Naive thymus-derived CD4-positive, alpha-beta T cell (primary cell): ENCODE results near the gene CAMK4. TPM values are rescaled to one million over a fixed set of nuclear protein-coding genes. Genes with fewer than 3 reads are reported as not detected.
"Not testable (repeated sequence)": the region's sequence is repeated elsewhere in the genome, so short reads cannot be mapped to it uniquely, and the experiment has no call there.

Experiments used
- ATAC-seq: fragments of 150-1000 bp; cut with Tn5 transposase; 2 replicates; pipeline ENCODE4 v1.10.0; 2021; ENCODE audit warnings: mild to moderate bottlenecking, moderate library complexity
- CTCF ChIA-PET: fragments of 350-600 bp; sonication (Branson Sonifier 250); formaldehyde crosslinking; loops from one replicate; lab custom pipeline; 2021; ENCODE audit warnings: antibody characterized with exemption; lab: Charles Lee
- POLR2A ChIA-PET: fragments of 350-600 bp; sonication (Branson Sonifier 250); formaldehyde crosslinking; loops from one replicate; lab custom pipeline; 2021; ENCODE audit warnings: antibody characterized with exemption, inconsistent platforms; lab: Charles Lee
- DNase-seq, 9 donors: peaks; one replicate each; pipeline versions ENCODE4 v3.0.0 to v3.0.0-alpha.2; 2020 to 2022; ENCODE audit warnings: mixed read lengths in 1 of 9
- H3K27ac ChIP-seq: one replicate; pipeline ENCODE4 v1.7.0; 2013; ENCODE audit warnings: mild to moderate bottlenecking, low read depth, low read length, moderate library complexity
- H3K27me3 ChIP-seq, 2 donors: one replicate each; pipeline ENCODE4 v1.7.0; 2013; ENCODE audit warnings: low read length in 2 of 2, mild to moderate bottlenecking in 2 of 2, moderate library complexity in 2 of 2; ENCODE audit not compliant: control insufficient read depth in 2 of 2, insufficient read depth in 2 of 2
- H3K36me3 ChIP-seq, 3 experiments: 1 replicate in 2 of 3; 2 replicates in 1 of 3; pipeline ENCODE4 v1.7.0; 2013; ENCODE audit warnings: low read length in 3 of 3, mild to moderate bottlenecking in 3 of 3, moderate library complexity in 1 of 3; ENCODE audit not compliant: insufficient read depth in 3 of 3, control insufficient read depth in 2 of 3
- H3K4me1 ChIP-seq, 2 donors: one replicate each; pipeline ENCODE4 v1.7.0; 2013; ENCODE audit warnings: low read length in 2 of 2, mild to moderate bottlenecking in 2 of 2, moderate library complexity in 1 of 2; ENCODE audit not compliant: control insufficient read depth in 2 of 2, insufficient read depth in 2 of 2
- H3K4me3 ChIP-seq: 2 replicates; pipeline ENCODE4 v1.7.0; 2013; ENCODE audit warnings: mild to moderate bottlenecking, low read length
- H3K9me3 ChIP-seq, 3 experiments: 1 replicate in 2 of 3; 2 replicates in 1 of 3; pipeline ENCODE4 v1.7.0; 2013; ENCODE audit warnings: low read length in 3 of 3; ENCODE audit not compliant: control insufficient read depth in 2 of 3
- H3K27ac Mint-ChIP-seq, 9 donors: one replicate each; pipeline ENCODE4 v1.8.0; 2020 to 2022; ENCODE audit warnings: mixed read lengths in 9 of 9, mild to moderate bottlenecking in 8 of 9, moderate library complexity in 5 of 9, inconsistent platforms in 2 of 9
- H3K27me3 Mint-ChIP-seq, 5 donors: one replicate each; pipeline ENCODE4 v1.8.0; 2021 to 2022; ENCODE audit warnings: mixed read lengths in 5 of 5, mild to moderate bottlenecking in 1 of 5
- H3K36me3 Mint-ChIP-seq, 5 donors: one replicate each; pipeline ENCODE4 v1.8.0; 2020 to 2022; ENCODE audit warnings: mixed read lengths in 5 of 5, mild to moderate bottlenecking in 3 of 5, inconsistent platforms in 1 of 5
- H3K4me1 Mint-ChIP-seq, 7 donors: one replicate each; pipeline ENCODE4 v1.8.0; 2020 to 2022; ENCODE audit warnings: mixed read lengths in 7 of 7, mild to moderate bottlenecking in 3 of 7, inconsistent platforms in 1 of 7
- H3K4me3 Mint-ChIP-seq, 10 donors: one replicate each; pipeline ENCODE4 v1.8.0; 2020 to 2022; ENCODE audit warnings: mild to moderate bottlenecking in 10 of 10, mixed read lengths in 10 of 10, moderate library complexity in 6 of 10, inconsistent platforms in 2 of 10
- H3K9me3 Mint-ChIP-seq, 11 donors: one replicate each; pipeline ENCODE4 v1.8.0; 2020 to 2022; ENCODE audit warnings: mixed read lengths in 11 of 11, mild to moderate bottlenecking in 4 of 11, inconsistent platforms in 1 of 11, moderate library complexity in 1 of 11
- intact Hi-C, 2 donors: fragments of 100-400 bp; cut with micrococcal nuclease; formaldehyde crosslinking; loops; one replicate each; pipeline ENCODE4 v1.15.1; 2023
- polyA plus RNA-seq, 2 donors: library from polyadenylated mRNA; unstranded; fragments of 300-500 nt; fragmentation: Illumina TruSeq; gene quantifications; one replicate each; pipeline ENCODE4 v1.2.3, GENCODE V29; 2021
- total RNA-seq, 6 experiments: library from RNA in 5 of 6; stranded (reverse) in 5 of 6; gene quantifications; 1 replicate in 5 of 6; 2 replicates in 1 of 6; pipeline ENCODE4 v1.2.3 and lab custom pipeline; 2021 to 2026

Gene CAMK4
- total and polyA plus RNA-seq, 7 experiments from 2014 or later: 118 to 366 (median 200) TPM

DNA sequence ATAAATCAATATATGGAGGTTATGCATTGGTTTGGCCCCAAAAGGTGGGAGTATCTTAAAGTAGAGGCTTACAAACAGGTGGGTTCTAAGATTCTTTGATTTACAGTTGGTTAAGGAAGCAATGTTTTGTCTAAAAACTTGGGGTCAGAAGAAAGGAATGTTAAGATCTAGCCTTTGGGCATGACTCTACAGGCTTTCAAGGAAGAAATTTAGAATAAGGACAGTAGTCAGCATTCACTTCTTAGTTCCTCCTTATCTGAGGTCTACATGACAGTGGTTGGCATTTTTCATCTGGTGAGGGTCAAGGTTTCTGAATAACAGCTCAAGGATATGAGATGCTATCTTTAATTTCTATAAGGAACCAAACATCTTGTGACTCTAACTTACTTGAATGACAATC lies 122.8 kb downstream of the CAMK4 start:
- DNase-seq (no peak), ATAC-seq (no peak)
- ChIA-PET CTCF (no interaction called here), POLR2A (no interaction called here)
- Mint-ChIP-seq H3K27me3 (no peaks in the 10 kb centered on the region), H3K4me3 (no peak overlapping the region), H3K4me1 (peaks cover 3 to 88% (median 61%) of the 10 kb centered on the region in 7 donors), H3K27ac (peak overlapping the region in 5 of 9 donors; percentile 26 to 74 (median 64)), H3K9me3 (no peaks in the 10 kb centered on the region), H3K36me3 (peaks cover 12 to 69% (median 51%) of the 10 kb centered on the region in 5 donors)
- H3K27me3 ChIP-seq: no peaks in the 10 kb centered on the region
- peaks cover 0 to 7% of the 10 kb centered on the region in 2 donors for H3K4me1 ChIP-seq
- intact Hi-C loops: no loop called here
- H3K36me3 ChIP-seq: peaks cover 0 to 44% (median 4%) of the 10 kb centered on the region in 3 experiments
- H3K27ac ChIP-seq: no peak overlapping the region
- no peaks in the 10 kb centered on the region for H3K9me3 ChIP-seq
- no peak overlapping the region for H3K4me3 ChIP-seq

DNA sequence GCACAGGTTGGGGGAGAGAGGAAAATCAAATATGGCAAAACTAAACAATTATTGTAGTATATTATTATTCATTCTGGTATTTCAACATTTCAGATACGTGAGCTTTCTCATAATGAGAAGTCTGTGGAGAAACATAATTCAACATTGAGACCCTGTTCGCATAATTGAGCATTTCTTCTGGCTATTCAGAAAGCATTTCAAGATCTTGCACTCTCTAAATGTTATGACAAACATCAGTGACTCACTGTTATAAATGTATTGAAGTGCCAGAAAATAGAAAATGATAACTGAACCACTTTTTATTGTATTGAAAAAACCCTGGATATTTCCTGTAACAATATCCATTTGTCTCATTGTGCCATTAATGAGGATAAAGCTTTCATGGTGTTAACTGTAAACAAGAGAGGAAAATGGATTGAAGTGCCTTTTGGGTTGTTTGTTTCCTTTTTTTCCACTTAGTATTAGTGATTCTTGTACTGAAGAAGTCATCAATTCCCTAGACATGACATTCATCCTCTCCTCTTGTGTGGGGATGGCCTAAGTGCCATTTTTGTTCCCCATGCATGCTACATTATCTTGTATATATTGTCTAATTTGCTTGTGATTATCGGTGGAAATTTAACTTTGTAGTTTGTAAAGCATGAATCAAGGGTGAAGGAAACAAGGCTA lies 124.6 kb downstream of the CAMK4 start:
- peaks cover 0 to 1% (median 0%) of the 10 kb centered on the region in 11 donors for H3K9me3 Mint-ChIP-seq
- intact Hi-C loops: loop anchor here in 1 of 2 donors (2.0 kb wide), 1 partner anchor 14 kb away; no protein-coding TSS in a partner anchor
- H3K27ac ChIP-seq: no peak overlapping the region

DNA sequence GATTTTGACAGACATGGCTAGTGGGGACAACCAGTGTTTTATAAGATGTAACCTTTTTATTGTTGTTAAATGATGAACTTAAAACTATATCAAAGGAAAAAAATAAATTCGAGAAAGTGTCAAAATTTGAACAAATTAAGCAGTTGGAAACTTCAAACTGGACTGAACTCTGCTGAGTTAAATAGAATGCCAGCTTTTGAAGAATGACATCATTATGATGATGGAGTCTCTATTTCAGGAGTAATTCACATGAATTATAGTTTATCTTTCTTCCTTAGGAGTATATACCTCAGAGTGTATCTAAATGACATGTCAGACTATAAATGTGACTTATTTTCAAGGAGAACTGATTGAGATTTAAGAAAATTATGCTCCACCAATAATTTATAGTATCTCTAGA lies 125.2 kb downstream of the CAMK4 start:
- no peak overlapping the region for H3K27ac ChIP-seq
- no peaks in the 10 kb centered on the region for H3K9me3 ChIP-seq
- H3K36me3 ChIP-seq: peaks cover 0 to 35% (median 4%) of the 10 kb centered on the region in 3 experiments
- no peaks in the 10 kb centered on the region for H3K4me1 ChIP-seq
- POLR2A ChIA-PET: no interaction called here
- DNase-seq (no peak), ATAC-seq (no peak)
- Mint-ChIP-seq H3K27me3 (no peaks in the 10 kb centered on the region), H3K36me3 (peaks cover 15 to 80% (median 60%) of the 10 kb centered on the region in 5 donors), H3K9me3 (peaks cover 0 to 5% (median 1%) of the 10 kb centered on the region in 11 donors), H3K4me3 (no peak overlapping the region), H3K4me1 (peaks cover 3 to 79% (median 57%) of the 10 kb centered on the region in 7 donors), H3K27ac (peak overlapping the region in 2 of 9 donors; percentile 38 to 65)
- CTCF ChIA-PET: no interaction called here
- no peak overlapping the region for H3K4me3 ChIP-seq
- H3K27me3 ChIP-seq: no peaks in the 10 kb centered on the region
- intact Hi-C loops: loop anchor here in 1 of 2 donors (2.0 kb wide), 1 partner anchor 13 kb away; no protein-coding TSS in a partner anchor

More for the DNA sequence above, 124.6 kb downstream of the CAMK4 start:
- Histone ChIP-seq H3K4me3 (no peak overlapping the region), H3K4me1 (no peaks in the 10 kb centered on the region), H3K36me3 (peaks cover 0 to 38% (median 4%) of the 10 kb centered on the region in 3 experiments), H3K9me3 (no peaks in the 10 kb centered on the region), H3K27me3 (no peaks in the 10 kb centered on the region)
- DNase-seq: no peak
- peaks cover 3 to 81% (median 59%) of the 10 kb centered on the region in 7 donors for H3K4me1 Mint-ChIP-seq
- H3K27me3 Mint-ChIP-seq: no peaks in the 10 kb centered on the region
- peaks cover 12 to 80% (median 60%) of the 10 kb centered on the region in 5 donors for H3K36me3 Mint-ChIP-seq
- ATAC-seq: no peak
- H3K4me3 Mint-ChIP-seq: no peak overlapping the region
- POLR2A ChIA-PET: no interaction called here
- CTCF ChIA-PET: interaction anchor here (0.5 kb wide), 1 partner anchor 44 kb away, joined by 3 read pairs; no protein-coding TSS in a partner anchor
- H3K27ac Mint-ChIP-seq: peak overlapping the region in 2 of 9 donors; percentile 38 to 65

DNA sequence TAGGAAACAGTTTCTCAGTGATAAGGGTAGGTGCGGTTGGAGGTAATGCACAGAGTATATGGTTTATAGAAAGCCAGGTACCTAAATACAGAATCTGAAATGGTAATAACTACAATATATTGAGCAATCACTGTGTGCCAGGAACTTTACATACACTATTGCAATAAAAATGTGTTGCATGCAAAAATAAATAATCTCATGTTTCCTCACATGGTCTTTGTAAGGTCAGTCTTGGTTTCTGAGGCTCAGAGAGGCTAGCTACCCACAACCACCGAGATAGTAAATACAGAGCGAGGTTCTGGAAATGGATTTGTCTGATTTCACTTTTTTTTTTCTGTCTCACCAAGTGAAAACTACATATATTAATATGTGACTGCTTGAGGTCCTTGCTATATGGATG lies 128.9 kb downstream of the CAMK4 start:
- H3K27ac Mint-ChIP-seq: peak overlapping the region in 2 of 9 donors; percentile 43 to 44
- POLR2A ChIA-PET: no interaction called here
- ATAC-seq: no peak
- DNase-seq: no peak
- H3K36me3 ChIP-seq: peaks cover 0 to 10% (median 0%) of the 10 kb centered on the region in 3 experiments
- no peak overlapping the region for H3K4me3 ChIP-seq
- CTCF ChIA-PET: interaction anchor here (0.6 kb wide), 1 partner anchor 1909 kb away, joined by 4 read pairs; no protein-coding TSS in a partner anchor
- no peaks in the 10 kb centered on the region for H3K27me3 ChIP-seq
- H3K9me3 ChIP-seq: no peaks in the 10 kb centered on the region
- intact Hi-C loops: no loop called here
- no peak overlapping the region for H3K4me3 Mint-ChIP-seq
- peaks cover 0 to 61% (median 34%) of the 10 kb centered on the region in 7 donors for H3K4me1 Mint-ChIP-seq
- no peak overlapping the region for H3K27ac ChIP-seq
- H3K4me1 ChIP-seq: no peaks in the 10 kb centered on the region
- peaks cover 13 to 71% (median 48%) of the 10 kb centered on the region in 5 donors for H3K36me3 Mint-ChIP-seq
- H3K27me3 Mint-ChIP-seq: no peaks in the 10 kb centered on the region
- H3K9me3 Mint-ChIP-seq: peaks cover 0 to 8% (median 3%) of the 10 kb centered on the region in 11 donors

DNA sequence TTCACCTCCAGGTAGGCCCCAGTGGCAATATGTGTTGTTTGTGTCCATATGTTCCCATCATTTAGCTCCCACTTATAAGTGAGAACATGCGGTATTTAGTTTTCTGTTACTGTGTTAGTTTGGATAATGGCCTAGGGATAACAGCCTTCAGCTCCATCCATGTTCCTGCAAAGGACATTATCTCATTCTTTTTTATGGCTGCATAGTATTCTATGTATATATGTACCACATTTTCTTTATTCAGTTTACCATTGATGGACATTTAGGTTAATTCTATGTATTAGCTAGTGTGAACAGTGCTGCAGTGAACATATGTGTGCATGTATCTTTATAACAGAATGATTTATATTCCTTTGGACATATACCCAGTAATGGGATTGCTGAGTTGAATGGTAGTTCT lies 134.5 kb downstream of the CAMK4 start:
- H3K36me3 ChIP-seq, H3K27me3 ChIP-seq, ATAC-seq, H3K9me3 ChIP-seq, DNase-seq, POLR2A ChIA-PET, H3K27ac ChIP-seq, intact Hi-C loops, H3K27me3 Mint-ChIP-seq, H3K4me3 ChIP-seq, H3K27ac Mint-ChIP-seq, CTCF ChIA-PET: not testable (repeated sequence)
- peaks cover 0 to 11% of the 10 kb centered on the region in 2 donors for H3K4me1 ChIP-seq
- H3K36me3 Mint-ChIP-seq: peaks cover 14 to 52% (median 42%) of the 10 kb centered on the region in 5 donors
- H3K4me1 Mint-ChIP-seq: peaks cover 0 to 68% (median 41%) of the 10 kb centered on the region in 7 donors
- H3K4me3 Mint-ChIP-seq: peak overlapping the region in 1 of 10 donors; percentile 29
- H3K9me3 Mint-ChIP-seq: peaks cover 0 to 15% (median 3%) of the 10 kb centered on the region in 11 donors

DNA sequence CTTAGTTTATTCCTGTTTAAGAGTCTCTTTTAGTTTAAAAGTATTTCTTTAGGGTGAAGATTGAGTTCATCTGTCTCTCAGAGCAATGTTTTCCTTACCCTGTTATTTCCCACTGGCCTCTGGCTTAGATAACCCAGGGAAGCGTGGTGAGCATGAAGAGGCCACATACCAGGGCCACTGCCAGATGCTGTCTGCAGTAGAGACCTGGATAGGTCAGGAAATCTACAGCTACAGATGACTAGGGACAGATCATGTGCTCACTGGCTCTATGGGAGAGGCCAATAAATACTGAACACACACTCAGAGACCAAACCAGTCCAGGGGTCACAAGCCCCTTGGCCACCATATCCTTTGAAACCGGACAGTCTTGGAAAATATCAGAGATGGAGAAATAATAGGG lies 136.0 kb downstream of the CAMK4 start:
- ChIA-PET CTCF (interaction anchor here (0.8 kb wide), 1 partner anchor 65 kb away, joined by 3 read pairs; no protein-coding TSS in a partner anchor), POLR2A (no interaction called here)
- H3K27ac Mint-ChIP-seq: peak overlapping the region in 2 of 9 donors; percentile 3 to 70
- no peaks in the 10 kb centered on the region for H3K27me3 Mint-ChIP-seq
- Histone ChIP-seq H3K27me3 (no peaks in the 10 kb centered on the region), H3K4me1 (peaks cover 0 to 23% of the 10 kb centered on the region in 2 donors), H3K27ac (no peak overlapping the region), H3K36me3 (peaks cover 0 to 5% (median 3%) of the 10 kb centered on the region in 3 experiments), H3K9me3 (no peaks in the 10 kb centered on the region), H3K4me3 (no peak overlapping the region)
- peaks cover 4 to 78% (median 48%) of the 10 kb centered on the region in 7 donors for H3K4me1 Mint-ChIP-seq
- DNase-seq (no peak), ATAC-seq (no peak)
- intact Hi-C loops: no loop called here
- H3K4me3 Mint-ChIP-seq: peak overlapping the region in 1 of 10 donors; percentile 2
- H3K9me3 Mint-ChIP-seq: peaks cover 0 to 10% (median 3%) of the 10 kb centered on the region in 11 donors
- H3K36me3 Mint-ChIP-seq: peaks cover 11 to 51% (median 43%) of the 10 kb centered on the region in 5 donors
